ENCODE data around the gene PDIA4. TPM values are rescaled to one million over a fixed set of nuclear protein-coding genes. Genes with fewer than 3 reads are reported as not detected.

PDIA4 gene
- total RNA-seq, 4 donors from 2014 or later, result 40.6 to 105 (median 86.1) TPM

DNA sequence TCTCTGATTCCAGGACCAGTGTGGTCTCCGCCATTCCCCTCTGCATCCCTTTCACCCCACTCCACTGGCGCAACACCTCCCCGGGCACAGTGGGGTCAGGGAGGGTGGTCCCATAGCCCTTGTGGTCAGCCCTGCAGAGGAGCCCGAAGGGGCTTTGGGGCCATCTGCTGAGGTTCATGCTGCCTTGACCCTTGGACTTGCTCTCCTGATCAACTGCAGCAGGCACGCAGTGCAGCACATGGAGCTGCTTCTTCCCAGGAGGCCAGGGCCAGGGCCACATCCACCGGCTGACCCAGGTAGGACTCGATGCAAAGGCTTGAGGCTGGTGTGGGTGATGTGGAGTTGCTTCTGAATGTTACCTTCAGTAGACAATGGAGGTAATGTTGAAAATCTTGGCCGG lies 35.1 kb downstream of the PDIA4 start:
- WGBS, 2 donors, result 92 to 100% methylated on average over 1 to 4 of the region's 8 CpGs
- Histone ChIP-seq H3K27ac (no peak overlapping the region), H3K27me3 (no peaks in the 10 kb centered on the region), H3K9me3 (no peaks in the 10 kb centered on the region), H3K4me1 (peaks cover 1 to 5% (median 4%) of the 10 kb centered on the region in 3 donors), H3K36me3 (no peaks in the 10 kb centered on the region), H3K4me3 (no peak overlapping the region)
- no peak for TF ChIP-seq POLR2A (IDR thresholded peaks at IDR 0.05)
- TF ChIP-seq, protein P1, sequence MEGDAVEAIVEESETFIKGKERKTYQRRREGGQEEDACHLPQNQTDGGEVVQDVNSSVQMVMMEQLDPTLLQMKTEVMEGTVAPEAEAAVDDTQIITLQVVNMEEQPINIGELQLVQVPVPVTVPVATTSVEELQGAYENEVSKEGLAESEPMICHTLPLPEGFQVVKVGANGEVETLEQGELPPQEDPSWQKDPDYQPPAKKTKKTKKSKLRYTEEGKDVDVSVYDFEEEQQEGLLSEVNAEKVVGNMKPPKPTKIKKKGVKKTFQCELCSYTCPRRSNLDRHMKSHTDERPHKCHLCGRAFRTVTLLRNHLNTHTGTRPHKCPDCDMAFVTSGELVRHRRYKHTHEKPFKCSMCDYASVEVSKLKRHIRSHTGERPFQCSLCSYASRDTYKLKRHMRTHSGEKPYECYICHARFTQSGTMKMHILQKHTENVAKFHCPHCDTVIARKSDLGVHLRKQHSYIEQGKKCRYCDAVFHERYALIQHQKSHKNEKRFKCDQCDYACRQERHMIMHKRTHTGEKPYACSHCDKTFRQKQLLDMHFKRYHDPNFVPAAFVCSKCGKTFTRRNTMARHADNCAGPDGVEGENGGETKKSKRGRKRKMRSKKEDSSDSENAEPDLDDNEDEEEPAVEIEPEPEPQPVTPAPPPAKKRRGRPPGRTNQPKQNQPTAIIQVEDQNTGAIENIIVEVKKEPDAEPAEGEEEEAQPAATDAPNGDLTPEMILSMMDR (IDR thresholded peaks at IDR 0.05), result no peak
- intact Hi-C loops (cut with DNase I), result no loop called here
- no peak for DNase-seq

GRCh38 chr7:148991536-148991935 lies 36.8 kb downstream of the PDIA4 start:
- DNase-seq, result no peak
- Histone ChIP-seq H3K4me1 (peaks cover 5 to 17% (median 8%) of the 10 kb centered on the region in 3 donors), H3K27me3 (no peaks in the 10 kb centered on the region), H3K27ac (no peak overlapping the region), H3K4me3 (no peak overlapping the region), H3K36me3 (no peaks in the 10 kb centered on the region), H3K9me3 (no peaks in the 10 kb centered on the region)
- intact Hi-C loops (cut with DNase I), result no loop called here
- WGBS, 2 donors, result 0 to 23% methylated on average over 1 of the region's 1 CpG
- TF ChIP-seq, protein P1 (IDR thresholded peaks at IDR 0.05), result no peak
- TF ChIP-seq POLR2A (IDR thresholded peaks at IDR 0.05), result no peak

DNA sequence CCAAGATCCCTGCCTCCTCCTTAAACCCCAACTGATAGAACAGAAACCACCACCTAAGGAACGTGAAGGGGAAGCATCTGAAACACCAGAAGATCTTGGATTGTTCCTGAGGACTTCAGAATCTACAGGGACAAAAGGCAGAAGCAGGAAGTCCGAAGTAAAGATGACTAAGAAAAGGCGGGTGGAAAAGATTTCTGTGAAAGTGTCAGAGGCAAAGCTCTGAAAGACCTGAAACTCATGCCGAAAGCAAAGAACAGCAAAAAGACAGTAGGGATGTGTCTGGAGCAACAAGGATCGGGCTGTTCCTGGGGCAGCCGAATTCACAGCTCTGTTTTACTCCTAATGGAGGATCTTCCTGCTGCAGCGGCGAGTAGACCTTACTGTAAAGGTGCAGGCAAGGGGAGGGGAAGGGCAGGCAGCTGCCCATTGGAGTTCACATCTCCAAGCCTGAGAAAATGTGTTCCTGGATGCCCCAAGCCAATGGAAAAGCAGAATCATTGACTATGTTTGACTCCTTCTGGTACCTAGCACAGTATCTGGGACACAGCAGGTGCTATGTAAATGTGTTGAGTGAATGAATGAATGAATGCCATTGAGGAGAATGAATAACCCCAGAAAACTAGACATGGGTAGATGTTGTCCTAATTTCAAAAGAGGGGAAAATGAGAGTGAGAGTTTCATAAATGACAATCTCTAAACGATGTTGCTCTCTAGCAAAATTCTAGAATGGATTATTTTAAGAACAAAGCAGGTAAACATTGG lies 40.4 kb downstream of the PDIA4 start:
- peaks cover 5 to 51% (median 8%) of the 10 kb centered on the region in 3 donors for H3K4me1 ChIP-seq
- WGBS, 2 donors, result 1 to 3% methylated on average over 8 to 9 of the region's 9 CpGs
- H3K36me3 ChIP-seq, result no peaks in the 10 kb centered on the region
- H3K27ac ChIP-seq, result peak overlapping the region; percentile 84 to 94 (median 92)
- intact Hi-C loops (cut with DNase I), result no loop called here
- H3K27me3 ChIP-seq, result no peaks in the 10 kb centered on the region
- peak overlapping the region; percentile 57 to 81 (median 68) for H3K4me3 ChIP-seq
- no peak for DNase-seq
- H3K9me3 ChIP-seq, result no peaks in the 10 kb centered on the region
- TF ChIP-seq POLR2A (IDR thresholded peaks at IDR 0.05), result no peak
- TF ChIP-seq, protein P1 (IDR thresholded peaks at IDR 0.05), result no peak

DNA sequence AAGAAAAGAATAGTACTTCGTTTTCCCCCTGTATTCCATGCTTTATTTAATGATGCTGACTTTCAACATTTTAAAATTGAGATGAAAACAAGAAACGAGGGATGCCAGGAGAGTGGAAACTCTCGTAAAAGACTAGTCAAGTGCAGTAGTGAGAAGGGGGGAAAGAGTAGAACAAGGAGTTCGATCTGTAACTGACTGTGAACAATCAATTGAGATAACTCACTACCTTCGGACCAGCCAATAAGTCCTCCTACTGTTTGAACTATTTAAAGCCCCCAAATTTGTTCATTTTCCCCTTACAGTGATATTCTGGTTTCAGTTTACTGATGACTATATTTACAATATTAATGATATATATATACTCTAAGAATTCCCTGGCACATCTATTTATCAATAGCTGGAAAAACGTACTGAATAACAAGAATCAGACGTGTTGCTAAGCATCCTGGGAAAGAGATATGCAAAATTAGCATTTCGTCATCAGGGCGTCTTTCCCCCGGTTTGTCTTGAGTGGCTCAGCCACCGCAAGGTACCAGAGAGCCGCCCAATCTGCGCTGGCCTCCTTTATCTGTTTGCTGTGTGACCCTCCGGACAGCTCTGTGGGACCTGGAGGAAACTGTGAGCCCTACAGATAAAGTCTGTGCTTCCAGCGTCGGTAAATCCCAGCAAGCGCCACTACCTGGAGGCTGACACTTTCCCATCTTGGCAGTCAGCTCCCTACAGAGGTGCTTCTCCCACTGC lies 41.1 kb downstream of the PDIA4 start:
- H3K27me3 ChIP-seq, result no peaks in the 10 kb centered on the region
- 0% methylated on average over 16 of the region's 17 CpGs for WGBS, 2 donors
- no peaks in the 10 kb centered on the region for H3K9me3 ChIP-seq
- peaks cover 9 to 58% (median 13%) of the 10 kb centered on the region in 3 donors for H3K4me1 ChIP-seq
- TF ChIP-seq POLR2A (IDR thresholded peaks at IDR 0.05), result peak in 1 of 4 donors; percentile 28
- TF ChIP-seq, protein P1 (IDR thresholded peaks at IDR 0.05), result no peak
- DNase-seq, result peak; percentile 31
- H3K27ac ChIP-seq, result peak overlapping the region; percentile 84 to 94 (median 92)
- no peaks in the 10 kb centered on the region for H3K36me3 ChIP-seq
- peak overlapping the region; percentile 57 to 81 (median 68) for H3K4me3 ChIP-seq
- intact Hi-C loops (cut with DNase I), result no loop called here

- DNase-seq, result no peak
- intact Hi-C loops (cut with DNase I), result no loop called here
- no peaks in the 10 kb centered on the region for H3K9me3 ChIP-seq
- no peaks in the 10 kb centered on the region for H3K36me3 ChIP-seq
- WGBS, 2 donors, result 17 to 36% methylated on average over 1 of the region's 1 CpG
- peaks cover 9 to 58% (median 13%) of the 10 kb centered on the region in 3 donors for H3K4me1 ChIP-seq
- H3K27ac ChIP-seq, result peak overlapping the region in 2 of 4 donors; percentile 92 to 94
- no peaks in the 10 kb centered on the region for H3K27me3 ChIP-seq
- TF ChIP-seq, protein P1 (IDR thresholded peaks at IDR 0.05), result no peak
- no peak for TF ChIP-seq POLR2A (IDR thresholded peaks at IDR 0.05)
- peak overlapping the region in 3 of 4 donors; percentile 64 to 81 (median 71) for H3K4me3 ChIP-seq
Measured at GRCh38 chr7:148986742-148987009, 41.6 kb downstream of the PDIA4 start.

Measured in esophagus squamous epithelium (tissue), 5 donors.